SK-N-SH treated with all-trans-retinoic acid at 6 μM for 48 hours (cell line): ENCODE results near the gene OPA1.

Source experiments
- ATAC-seq: fragments of 200-7000 bp; cut with Tn5 transposase; 3 replicates; pipeline ENCODE4 v1.9.1; 2020; ENCODE audit warnings: mild to moderate bottlenecking, moderate library complexity
- ARNTL ChIP-seq: fragments of 450-650 bp; formaldehyde crosslinking; IDR thresholded peaks from 2 replicates; pipeline ENCODE4 v1.5.0; 2020; ENCODE audit warnings: low read depth, mild to moderate bottlenecking, moderate library complexity, borderline replicate concordance
- BACH2 ChIP-seq: fragments of 250-450 bp; sonication (Bioruptor Pico); IDR thresholded peaks from 2 replicates; pipeline ENCODE4 v1.9.0; 2021; ENCODE audit warnings: mild to moderate bottlenecking, borderline replicate concordance
- CSDC2 ChIP-seq: fragments of 250-450 bp; sonication (Bioruptor Pico); IDR thresholded peaks from 2 replicates; pipeline ENCODE4 v1.5.0; 2020; ENCODE audit warnings: mild to moderate bottlenecking, moderate library complexity
- CSRNP3 ChIP-seq: fragments of 250-450 bp; sonication (Bioruptor Pico); IDR thresholded peaks from 2 replicates; pipeline ENCODE4 v1.5.1; 2021; ENCODE audit warnings: mild to moderate bottlenecking, moderate library complexity
- ESRRG ChIP-seq: fragments of 250-450 bp; sonication (Bioruptor Pico); IDR thresholded peaks from 2 replicates; pipeline ENCODE4 v1.6.1; 2021; ENCODE audit warnings: mild to moderate bottlenecking
- ISL1 ChIP-seq: fragments of 250-450 bp; sonication (Bioruptor Pico); IDR thresholded peaks from 2 replicates; pipeline ENCODE4 v2.1.2; 2022; ENCODE audit warnings: mild to moderate bottlenecking, moderate library complexity
- OSR1 ChIP-seq: fragments of 250-450 bp; sonication (Bioruptor Pico); IDR thresholded peaks from 2 replicates; pipeline ENCODE4 v1.8.0; 2022; ENCODE audit warnings: moderate library complexity, mild to moderate bottlenecking, inconsistent platforms
- PATZ1 ChIP-seq: fragments of 250-450 bp; sonication (Bioruptor Pico); IDR thresholded peaks from 2 replicates; pipeline ENCODE4 v1.8.0; 2020; ENCODE audit warnings: mild to moderate bottlenecking, moderate library complexity, borderline replicate concordance
- POU6F1 ChIP-seq: fragments of 250-450 bp; sonication (Bioruptor Pico); IDR thresholded peaks from 2 replicates; pipeline ENCODE4 v1.8.0; 2021; ENCODE audit warnings: low read depth, mild to moderate bottlenecking, moderate library complexity, borderline replicate concordance
- SNAI2 ChIP-seq: fragments of 250-450 bp; sonication (Bioruptor Pico); IDR thresholded peaks from 2 replicates; pipeline ENCODE4 v1.5.0; 2020; ENCODE audit warnings: mild to moderate bottlenecking, moderate library complexity
- TCF4 ChIP-seq: fragments of 250-450 bp; sonication (Bioruptor Pico); IDR thresholded peaks from 2 replicates; pipeline ENCODE4 v1.8.0; 2021; ENCODE audit warnings: mild to moderate bottlenecking, moderate library complexity, borderline replicate concordance
- TOX ChIP-seq: fragments of 250-450 bp; sonication (Bioruptor Pico); IDR thresholded peaks from 2 replicates; pipeline ENCODE4 v1.8.0; 2021; ENCODE audit warnings: mild to moderate bottlenecking, moderate library complexity, borderline replicate concordance
- TSHZ2 ChIP-seq: fragments of 250-450 bp; sonication (Bioruptor Pico); IDR thresholded peaks from 2 replicates; pipeline ENCODE4 v1.5.0; 2020; ENCODE audit warnings: mild to moderate bottlenecking, moderate library complexity
- ZC3H10 ChIP-seq: fragments of 250-450 bp; sonication (Bioruptor Pico); IDR thresholded peaks from 2 replicates; pipeline ENCODE4 v1.5.1; 2021; ENCODE audit warnings: mild to moderate bottlenecking, moderate library complexity
- ZFP3 ChIP-seq: fragments of 250-450 bp; sonication (Bioruptor Pico); IDR thresholded peaks from 2 replicates; pipeline ENCODE4 v1.5.0; 2020; ENCODE audit warnings: mild to moderate bottlenecking, moderate library complexity
- ZFP30 ChIP-seq: fragments of 450-650 bp; formaldehyde crosslinking; IDR thresholded peaks from 2 replicates; pipeline ENCODE4 v1.5.0; 2022; ENCODE audit warnings: mild to moderate bottlenecking, moderate library complexity
- ZNF8 ChIP-seq: fragments of 450-650 bp; formaldehyde crosslinking; IDR thresholded peaks from 2 replicates; pipeline ENCODE4 v1.5.0; 2020; ENCODE audit warnings: mild to moderate bottlenecking, moderate library complexity

The OPA1 gene

GRCh38 chr3:193640165-193640715, 47.2 kb downstream of the OPA1 start:
- TF ChIP-seq TSHZ2 (CRISPR knock-in tag) = no peak
- TF ChIP-seq, all 23 proteins: peak for 0
- no peak for ATAC-seq

- TF ChIP-seq TSHZ2 (CRISPR knock-in tag) (no peak), ZNF8 (CRISPR knock-in tag) (no peak), ISL1 (CRISPR knock-in tag) (no peak), POU6F1 (CRISPR knock-in tag) (no peak)
- ATAC-seq = no peak
Measured at GRCh38 chr3:193640728-193641439, 47.9 kb downstream of the OPA1 start.

GRCh38 chr3:193641440-193641775, 48.4 kb downstream of the OPA1 start:
- TF ChIP-seq ZC3H10 (CRISPR knock-in tag) = no peak
- TF ChIP-seq ESRRG (CRISPR knock-in tag) = no peak
- no peak for TF ChIP-seq OSR1 (CRISPR knock-in tag)
- TF ChIP-seq ZFP3 (CRISPR knock-in tag) = no peak
- TF ChIP-seq CSDC2 (CRISPR knock-in tag) = no peak
- TF ChIP-seq BACH2 (CRISPR knock-in tag) = no peak
- TF ChIP-seq, all 23 proteins: peak for 0
- ATAC-seq = no peak

- no peak for ATAC-seq
- TF ChIP-seq ARNTL (no peak), OSR1 (CRISPR knock-in tag) (no peak), POU6F1 (CRISPR knock-in tag) (no peak), CSRNP3 (CRISPR knock-in tag) (no peak), ZNF8 (CRISPR knock-in tag) (no peak)
Measured at GRCh38 chr3:193645806-193646205, 52.8 kb downstream of the OPA1 start.

- no peak for ATAC-seq
- TF ChIP-seq TCF4 (CRISPR knock-in tag) (no peak), SNAI2 (CRISPR knock-in tag) (no peak), ZFP30 (no peak), CSDC2 (CRISPR knock-in tag) (no peak), TOX (no peak), CSRNP3 (CRISPR knock-in tag) (no peak), ESRRG (CRISPR knock-in tag) (no peak), PATZ1 (CRISPR knock-in tag) (no peak)
Measured at GRCh38 chr3:193648542-193649076, 55.6 kb downstream of the OPA1 start.
